ENCODE data around the gene CCDC149.

The CCDC149 gene

GRCh38 chr4:24791043-24791442, 121.8 kb downstream of the CCDC149 start:
- no peak overlapping the region for H3K27ac ChIP-seq
- no peak for DNase-seq (ENCODE audit: low spot score)

DNA sequence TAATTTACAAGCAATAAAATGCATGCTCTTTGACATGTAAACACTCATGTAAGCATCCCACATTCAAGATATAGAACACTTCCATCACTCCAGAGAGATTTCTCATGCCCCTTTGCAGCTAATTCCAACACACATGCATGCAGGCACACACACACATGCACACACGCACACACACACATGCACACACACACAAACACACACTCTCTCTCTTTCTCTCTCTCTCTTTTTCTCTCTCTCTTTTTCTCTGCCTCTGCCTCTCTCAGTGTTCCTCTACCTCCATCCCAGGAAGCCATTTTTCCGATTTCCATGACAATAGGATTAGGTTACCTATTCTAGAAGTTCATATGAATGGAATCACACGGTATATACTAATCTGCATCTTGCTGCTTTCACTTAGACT, 129.3 kb downstream of the CCDC149 start:
- H3K27ac ChIP-seq, result peak overlapping the region; percentile 64 to 84
- no peak overlapping the region for H3K4me3 ChIP-seq
- TF ChIP-seq CTCF (IDR thresholded peaks at IDR 0.05), result no peak
- DNase-seq (ENCODE audit: low spot score), result no peak

More at GRCh38 chr4:24791043-24791442, 121.8 kb downstream of the CCDC149 start:
- H3K4me3 ChIP-seq, result no peak overlapping the region
- TF ChIP-seq CTCF (IDR thresholded peaks at IDR 0.05), result no peak

- Histone ChIP-seq H3K27ac (peak overlapping the region; percentile 64 to 84), H3K4me3 (peak overlapping the region; percentile 14)
- TF ChIP-seq CTCF (IDR thresholded peaks at IDR 0.05), result no peak
Measured at GRCh38 chr4:24781999-24782745, 130.7 kb downstream of the CCDC149 start.

GRCh38 chr4:24780936-24781495, 131.8 kb downstream of the CCDC149 start:
- Histone ChIP-seq H3K27ac (peak overlapping the region; percentile 64 to 84), H3K4me3 (no peak overlapping the region)
- no peak for TF ChIP-seq CTCF (IDR thresholded peaks at IDR 0.05)
- DNase-seq (ENCODE audit: low spot score), result no peak

More at GRCh38 chr4:24781999-24782745, 130.7 kb downstream of the CCDC149 start:
- no peak for DNase-seq (ENCODE audit: low spot score)

- no peak overlapping the region for H3K4me3 ChIP-seq
- no peak for TF ChIP-seq CTCF (IDR thresholded peaks at IDR 0.05)
- no peak for DNase-seq (ENCODE audit: low spot score)
- peak overlapping the region in 1 of 2 donors; percentile 50 for H3K27ac ChIP-seq
Measured at GRCh38 chr4:24778464-24779225, 134.2 kb downstream of the CCDC149 start.

- no peak overlapping the region for H3K27ac ChIP-seq
- no peak overlapping the region for H3K4me3 ChIP-seq
- no peak for TF ChIP-seq CTCF (IDR thresholded peaks at IDR 0.05)
- no peak for DNase-seq (ENCODE audit: low spot score)
Measured at GRCh38 chr4:24777536-24778463, 135.0 kb downstream of the CCDC149 start.
